ENCODE data around the gene LSM10. TPM values are rescaled to one million over a fixed set of nuclear protein-coding genes. Genes with fewer than 3 reads are reported as not detected.
A peak's percentile ranks its signal among the peaks of the same experiment; 100 is the strongest.

The LSM10 gene
- total and polyA plus RNA-seq, 9 of the 15 experiments (the other 6 are each of a cell fraction or from before 2014, with no cell fraction given): 13.2 to 146 (median 68.9) TPM

- TF ChIP-seq SRF (CRISPR knock-in tag; IDR thresholded peaks at IDR 0.05) (no peak), ZNF766 (CRISPR knock-in tag; conservative IDR thresholded peaks at IDR 0.05) (no peak), NEUROD1 (IDR thresholded peaks at IDR 0.05; ENCODE audit: borderline replicate concordance, low read depth, low read length, partially characterized antibody) (peak; percentile 42), RBFOX2 (IDR thresholded peaks at IDR 0.05; ENCODE audit: low read depth, low read length) (0 out of 2 replicates have a peak, but pooled peaks have one; percentile 5), JUND (IDR thresholded peaks at IDR 0.05; ENCODE audit: borderline replicate concordance, low read depth, low read length) (peak; percentile 31), JUND (tag; IDR thresholded peaks at IDR 0.05; ENCODE audit: borderline replicate concordance, low read depth, low read length) (peak; percentile 48; the same call in 1 of the 3 replicates), BACH1 (tag; IDR thresholded peaks at IDR 0.05) (no peak), ZEB2 (IDR thresholded peaks at IDR 0.05) (no peak), KLF16 (IDR thresholded peaks at IDR 0.05) (0 out of 2 replicates have a peak, but pooled peaks have one; percentile 25), VEZF1 (CRISPR knock-in tag; IDR thresholded peaks at IDR 0.05) (peak; percentile 67; the same call in 1 of the 2 replicates), SMAD4 (CRISPR knock-in tag; conservative IDR thresholded peaks at IDR 0.05) (0 out of 2 replicates have a peak, but pooled peaks have one; percentile 23), HEY1 (CRISPR knock-in tag; IDR thresholded peaks at IDR 0.05; ENCODE audit: borderline replicate concordance) (no peak), SMAD3 (CRISPR knock-in tag; conservative IDR thresholded peaks at IDR 0.05) (0 out of 2 replicates have a peak, but pooled peaks have one; percentile 60), ZC3H8 (IDR thresholded peaks at IDR 0.05) (no peak), RAD21 (CRISPR knock-in tag; conservative IDR thresholded peaks at IDR 0.05 in 1 of 2, IDR thresholded peaks at IDR 0.05 in 1 of 2) (peak; percentile 60 to 80), CTBP1 (IDR thresholded peaks at IDR 0.05; ENCODE audit: borderline replicate concordance) (peak; percentile 71), SP1 (CRISPR knock-in tag; IDR thresholded peaks at IDR 0.05) (peak; percentile 94), MAX (CRISPR knock-in tag; IDR thresholded peaks at IDR 0.05) (peak; percentile 56; the same call in 1 of the 2 replicates), DEAF1 (CRISPR knock-in tag; IDR thresholded peaks at IDR 0.05) (peak; percentile 51; the same call in 1 of the 2 replicates), ZNF740 (CRISPR knock-in tag; IDR thresholded peaks at IDR 0.05) (peak; percentile 97), ZNF740 (tag; IDR thresholded peaks at IDR 0.05) (peak in 1 of 2 experiments; percentile 92; a peak in 2 of 4 replicates), ZNF175 (CRISPR knock-in tag; IDR thresholded peaks at IDR 0.05; ENCODE audit: low read depth) (no peak), POLR3A (IDR thresholded peaks at IDR 0.05; ENCODE audit: borderline replicate concordance, extremely low read depth, insufficient read depth, insufficient read length) (no peak)
Observed at GRCh38 chr1:36369061-36369861, 28.4 kb downstream of the LSM10 start (continued).

All from K562 (cell line).